ENCODE data around the gene SCN1A.
"Not testable (repeated sequence)": the region's sequence is repeated elsewhere in the genome, so short reads cannot be mapped to it uniquely, and the experiment has no call there.

SCN1A gene

DNA sequence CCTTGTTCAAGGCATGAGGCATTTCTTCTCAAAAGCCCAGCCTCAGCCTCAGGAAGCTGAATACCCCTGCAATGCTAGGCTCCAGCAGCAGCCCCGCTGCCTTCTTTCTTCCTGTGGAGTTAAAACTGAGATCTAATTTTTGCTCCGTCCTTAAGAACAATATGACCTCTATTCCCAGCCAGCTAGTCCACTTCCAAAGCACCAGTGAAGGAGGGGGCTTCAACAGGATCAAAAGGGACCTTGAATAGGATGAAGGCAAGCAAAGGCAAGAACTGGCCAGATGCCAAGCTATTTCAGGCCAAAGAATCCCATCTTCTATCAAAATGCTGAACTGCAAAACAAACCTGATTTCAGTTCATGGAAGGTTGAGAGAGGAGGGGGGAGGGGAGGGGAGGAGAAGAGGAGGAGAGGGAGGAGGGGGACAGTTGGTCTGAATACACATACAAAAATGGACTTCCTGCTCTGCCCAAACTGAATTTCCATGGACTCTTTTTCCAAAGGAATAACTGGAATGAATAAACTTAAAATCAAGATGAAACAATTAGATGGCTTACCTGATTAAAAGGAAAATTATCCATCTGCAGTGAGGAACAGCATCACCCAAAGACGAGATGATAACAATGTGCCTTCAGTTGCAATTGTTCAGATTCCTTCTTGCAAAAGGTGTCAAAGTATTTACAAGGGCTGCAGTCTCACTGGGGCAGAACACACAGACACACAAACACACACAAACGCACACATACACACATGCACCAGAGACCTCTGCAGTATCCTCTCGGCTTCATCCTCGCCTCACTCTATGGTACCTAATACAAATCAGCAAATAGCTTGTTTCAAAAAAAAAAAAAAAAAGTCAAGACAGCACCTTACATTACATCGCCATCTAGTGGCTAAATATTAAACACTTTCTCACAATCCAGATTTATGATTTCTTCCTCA, at the start of gene SCN1A:
Gene SCN1A, minus strand, starts transcription at position 804 of the 939 bp plus-strand sequence. CDS start 54,399 bp downstream, outside the sequence.
- no peak for DNase-seq

DNA sequence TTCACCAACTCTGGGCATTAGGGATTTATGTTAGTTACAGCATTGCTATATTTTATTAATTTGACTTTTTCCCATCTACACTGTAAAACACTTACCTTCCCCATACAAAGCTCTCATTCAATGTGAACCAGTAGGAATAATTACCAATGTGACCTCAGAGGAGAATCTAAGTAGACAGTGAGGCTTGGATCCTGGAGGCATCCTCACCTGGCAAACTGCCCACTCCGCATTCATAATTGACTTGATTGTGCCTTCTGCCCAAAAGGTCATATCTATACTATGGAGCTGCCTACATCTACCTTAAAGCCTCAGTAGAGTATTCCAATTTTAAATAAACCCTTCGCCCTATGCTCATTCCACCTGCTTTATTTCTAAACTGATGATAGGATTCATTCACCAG, 45.4 kb upstream of the SCN1A start:
- DNase-seq, result no peak

DNA sequence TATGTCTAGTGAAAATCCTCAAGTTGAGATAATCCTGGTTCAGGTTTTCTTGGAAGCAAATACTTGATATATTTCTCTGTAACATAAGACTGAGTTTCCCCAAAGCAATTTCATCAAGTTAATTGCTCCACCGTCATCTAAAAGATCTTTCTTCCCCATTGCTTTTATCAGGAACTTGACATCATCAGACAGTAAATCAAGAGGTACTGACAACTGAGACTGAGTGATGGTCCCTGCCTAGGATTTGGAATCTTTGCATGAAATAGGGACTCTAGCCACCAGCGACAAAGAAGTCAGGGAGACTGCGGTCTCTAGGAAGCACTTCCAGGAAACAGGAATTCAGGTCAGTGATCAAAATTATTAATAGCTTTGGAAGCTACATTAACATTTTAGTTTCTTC, 43.4 kb upstream of the SCN1A start:
- DNase-seq, result no peak

DNA sequence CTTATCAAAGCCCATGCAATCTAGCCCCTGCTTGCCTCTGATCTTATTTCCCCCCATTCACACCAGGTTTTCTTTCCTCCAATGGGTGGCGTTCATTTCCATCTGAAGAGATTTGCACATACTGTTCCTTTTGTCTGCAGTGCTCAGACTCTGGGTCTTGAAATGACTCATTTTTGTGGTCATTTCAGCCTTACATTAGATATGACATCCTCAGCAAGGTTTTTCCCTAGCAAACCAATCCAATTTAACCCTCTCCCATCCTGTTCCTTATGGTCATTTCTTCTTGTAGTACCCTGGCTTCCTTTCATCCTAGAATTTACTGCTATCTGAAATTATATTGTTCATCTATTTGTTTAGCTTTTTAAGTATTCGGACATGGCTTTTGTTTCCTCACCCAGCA, 42.5 kb upstream of the SCN1A start:
- DNase-seq, result no peak

DNA sequence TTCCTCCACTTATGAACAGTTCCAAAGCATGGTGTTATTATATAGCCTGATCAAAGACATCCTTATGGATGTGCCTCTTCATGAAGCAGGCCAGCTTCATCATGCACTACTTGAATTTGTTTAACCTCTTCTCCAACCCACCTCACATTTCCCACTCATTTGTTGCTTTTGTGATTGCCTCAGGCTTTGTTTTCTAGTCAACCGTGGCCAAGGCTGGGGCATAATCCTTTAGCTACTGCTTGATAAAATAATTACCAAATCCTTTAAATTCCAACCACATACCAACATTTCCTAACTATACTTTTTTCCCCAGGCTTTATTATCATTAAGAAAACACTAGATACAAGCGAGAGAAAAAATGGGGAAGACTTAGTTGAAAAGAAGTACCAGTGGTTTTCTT, 39.6 kb upstream of the SCN1A start:
- no peak for DNase-seq

DNA sequence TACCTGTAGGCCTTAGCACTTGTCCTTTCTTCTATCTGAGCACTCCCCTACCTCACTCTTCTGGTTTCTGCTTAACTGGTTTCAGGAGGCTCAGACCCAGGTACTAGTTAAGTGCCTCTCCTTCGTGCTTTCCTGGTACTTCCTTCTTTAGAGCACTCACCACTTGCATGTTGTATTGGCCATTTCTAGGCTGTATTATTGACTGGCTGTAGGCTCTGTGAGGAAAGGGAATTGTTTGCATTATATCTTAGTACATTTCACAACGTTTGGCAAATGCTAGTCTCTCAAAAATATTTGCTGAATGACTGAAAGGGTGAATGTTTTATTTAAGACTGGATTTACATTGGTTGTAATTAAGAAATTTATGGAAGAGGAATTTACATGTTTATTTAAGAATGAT, 36.0 kb upstream of the SCN1A start:
- no peak for DNase-seq

DNA sequence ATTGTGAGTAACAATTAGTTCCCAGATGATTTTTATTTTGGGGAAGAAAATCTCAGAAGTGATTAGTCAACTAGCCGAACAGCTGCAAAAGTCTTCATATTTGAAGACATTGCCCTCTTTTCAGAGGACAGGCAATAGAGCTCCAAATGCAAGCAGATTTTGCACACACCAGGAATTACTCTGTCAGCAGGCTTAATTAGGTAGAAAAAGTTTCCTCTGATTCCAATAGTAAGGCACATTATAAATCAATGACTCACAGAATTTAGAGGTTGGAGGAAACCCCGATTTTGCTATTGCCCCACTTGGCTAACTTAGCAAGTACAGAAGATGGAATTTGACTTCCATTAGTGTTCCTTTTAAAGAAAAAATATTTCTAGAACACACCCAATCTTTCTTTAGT, 30.7 kb upstream of the SCN1A start:
- no peak for DNase-seq

DNA sequence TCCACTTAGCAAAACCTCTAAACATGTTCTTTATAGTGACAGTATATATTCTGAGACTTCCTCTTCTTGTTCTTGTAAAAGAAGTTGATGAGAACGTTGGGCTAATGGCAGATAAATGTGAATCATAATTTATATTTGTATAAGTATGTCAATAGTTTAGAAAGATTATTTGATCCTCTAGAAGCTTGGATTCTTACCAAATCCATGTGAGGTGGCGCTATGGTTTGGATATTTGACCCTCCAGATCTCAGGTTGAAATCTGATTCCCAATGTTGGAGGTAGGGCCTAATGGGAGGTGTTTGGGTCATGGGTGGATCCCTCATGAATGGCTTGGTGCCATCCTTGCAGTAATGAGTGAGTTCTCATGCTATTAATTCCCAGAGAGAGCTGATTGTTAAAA, 29.8 kb upstream of the SCN1A start:
- no peak for DNase-seq

DNA sequence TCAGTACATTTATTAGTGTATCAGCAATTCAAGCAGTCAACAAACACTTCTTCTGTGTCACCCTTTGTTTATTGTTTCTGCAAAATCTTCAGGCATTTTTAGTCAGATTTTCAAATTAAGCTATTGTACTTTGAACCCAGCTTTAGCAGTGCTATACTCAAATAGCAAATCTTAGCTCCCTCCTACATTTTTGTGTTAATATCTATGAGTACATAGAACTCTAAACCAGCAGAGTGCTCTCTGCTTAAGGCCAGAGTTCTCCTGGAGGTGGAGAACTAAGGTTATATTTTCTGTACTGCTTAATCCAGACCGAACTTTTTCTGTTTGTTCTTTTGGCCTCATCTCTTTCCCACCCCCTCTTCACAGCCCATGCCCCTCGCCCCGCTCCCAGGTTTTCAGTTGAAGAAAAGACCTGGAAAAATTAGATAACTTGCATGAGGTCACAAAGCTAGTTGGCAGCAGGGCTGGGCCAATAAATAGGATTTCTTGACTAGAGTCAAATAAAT, 29.2 kb upstream of the SCN1A start:
- DNase-seq, result no peak

DNA sequence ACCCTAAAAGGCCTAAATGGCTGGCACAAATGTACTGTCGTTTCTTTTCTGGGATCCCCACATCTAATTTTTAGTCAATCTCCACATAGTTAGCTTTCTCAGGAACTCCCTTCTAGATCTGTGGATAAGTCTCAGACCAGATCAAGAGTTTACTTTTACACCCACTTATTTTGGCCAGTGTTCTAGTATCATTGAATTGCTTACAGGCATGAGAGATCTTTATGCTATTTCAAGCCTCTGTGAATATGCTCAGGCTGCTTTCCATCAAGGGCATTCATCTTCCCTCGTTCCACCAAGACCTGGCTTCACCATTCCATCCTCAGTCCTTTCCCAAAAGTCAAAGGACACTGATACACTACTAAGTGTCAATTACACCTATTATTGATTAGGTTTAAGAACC, 27.8 kb upstream of the SCN1A start:
- no peak for DNase-seq

DNA sequence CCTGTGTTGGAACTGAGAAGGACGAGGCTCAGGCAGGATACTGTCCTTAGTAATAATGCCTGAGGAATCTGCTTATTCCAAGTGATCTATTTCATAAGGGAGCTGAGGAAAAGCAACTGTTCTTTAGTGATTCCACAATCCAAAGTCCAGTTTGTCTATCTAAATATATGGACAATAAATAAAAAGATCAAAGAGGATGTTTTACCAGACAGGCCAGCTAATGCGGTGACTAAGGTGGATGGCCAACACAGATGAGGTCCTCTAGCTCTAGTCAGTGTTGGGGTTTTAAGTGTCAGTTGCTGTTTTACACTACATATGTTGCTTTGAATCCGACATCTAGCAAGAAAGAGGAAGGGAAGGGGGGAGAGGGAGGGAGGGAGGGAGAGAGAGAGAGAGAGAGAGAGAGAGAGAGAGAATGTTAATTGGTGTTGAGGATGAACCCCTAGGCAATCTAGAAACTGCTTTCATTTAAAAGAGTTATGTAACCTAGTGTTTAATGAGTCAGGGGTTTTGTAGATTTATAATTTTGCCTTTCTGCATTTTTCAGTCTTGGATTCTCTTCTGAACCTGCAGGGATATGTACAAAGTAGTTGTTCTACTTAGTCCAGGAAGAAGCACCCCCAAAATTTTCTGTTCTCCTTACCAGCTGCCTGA, 27.0 kb upstream of the SCN1A start:
- DNase-seq, result no peak

DNA sequence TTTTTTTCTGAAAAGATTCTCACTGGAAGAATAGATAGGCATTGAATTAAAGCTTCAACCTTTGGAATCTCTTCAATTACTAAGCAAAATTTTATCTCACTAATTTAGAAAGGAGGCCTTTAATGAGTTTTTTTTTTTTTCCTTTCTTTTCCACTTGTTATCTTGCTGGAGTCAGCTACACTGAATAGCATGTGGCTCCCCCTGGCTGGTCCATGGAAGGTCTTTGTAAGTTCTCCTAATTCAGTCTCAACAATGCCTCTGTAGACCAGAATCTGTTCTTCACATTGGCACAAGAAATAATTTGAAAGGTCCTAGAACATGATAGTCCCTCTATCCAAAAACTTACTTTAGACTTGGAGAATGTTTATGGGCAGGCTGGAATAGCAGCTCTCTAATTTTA, 24.2 kb upstream of the SCN1A start:
- DNase-seq, result no peak

DNA sequence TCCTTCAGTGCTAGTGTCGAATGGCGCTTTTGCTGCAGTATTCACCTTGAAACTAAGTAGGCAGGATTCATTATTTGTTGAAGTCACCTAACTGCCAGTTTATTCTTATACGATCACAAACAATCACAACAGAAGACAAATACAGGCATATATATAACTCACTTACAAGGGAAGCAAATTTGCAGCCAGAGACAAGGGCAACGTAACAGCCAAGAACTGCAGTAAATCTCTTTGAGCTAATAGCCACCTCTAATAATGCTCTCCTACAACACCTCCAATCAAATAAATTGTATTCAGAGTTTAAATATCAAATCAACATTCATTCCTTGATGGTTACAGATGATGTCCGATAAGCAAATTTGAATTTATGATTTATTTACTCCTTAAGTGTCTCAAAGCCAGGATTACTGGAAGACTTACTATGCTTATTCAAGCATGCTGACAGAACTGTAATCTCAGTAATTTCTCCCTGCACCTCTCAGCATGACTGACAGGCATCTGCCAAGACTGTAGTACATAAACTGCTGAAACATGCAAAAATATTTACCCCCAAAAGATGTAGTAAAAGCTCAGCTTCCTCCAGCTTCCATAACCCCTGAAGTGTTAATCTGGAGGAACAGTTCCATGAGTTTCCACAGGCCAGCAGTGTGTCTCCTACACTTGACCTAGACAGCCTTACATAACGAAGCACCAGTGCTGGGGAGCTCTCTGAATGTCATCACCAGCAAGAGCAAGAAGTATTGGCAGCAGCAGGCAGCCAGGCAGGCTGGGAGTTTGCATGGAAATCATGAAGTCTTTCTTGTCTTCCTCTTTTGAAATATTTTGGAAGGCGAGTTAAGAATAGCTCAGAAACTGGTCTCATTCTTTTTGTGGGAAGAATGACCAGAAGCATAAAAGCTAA, 20.9 kb upstream of the SCN1A start:
- no peak for DNase-seq

DNA sequence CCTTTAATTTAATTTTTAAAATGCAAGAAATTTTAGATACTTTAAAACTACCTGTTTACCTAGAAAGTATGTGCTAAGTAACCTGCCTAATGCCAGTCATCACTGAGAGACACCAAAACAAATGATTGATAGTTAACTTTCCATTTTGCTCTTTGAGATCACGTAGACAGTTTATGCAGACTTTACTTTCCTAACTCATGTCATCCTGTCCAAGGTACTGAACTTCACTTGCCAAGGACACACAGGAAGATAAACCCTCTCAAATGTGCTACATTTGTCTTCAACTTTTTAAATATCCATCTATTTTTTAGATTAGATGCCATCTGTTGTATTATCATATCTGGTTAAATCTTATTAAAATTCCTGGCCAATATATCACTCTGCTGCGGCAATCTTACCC, 20.1 kb upstream of the SCN1A start:
- no peak for DNase-seq

DNA sequence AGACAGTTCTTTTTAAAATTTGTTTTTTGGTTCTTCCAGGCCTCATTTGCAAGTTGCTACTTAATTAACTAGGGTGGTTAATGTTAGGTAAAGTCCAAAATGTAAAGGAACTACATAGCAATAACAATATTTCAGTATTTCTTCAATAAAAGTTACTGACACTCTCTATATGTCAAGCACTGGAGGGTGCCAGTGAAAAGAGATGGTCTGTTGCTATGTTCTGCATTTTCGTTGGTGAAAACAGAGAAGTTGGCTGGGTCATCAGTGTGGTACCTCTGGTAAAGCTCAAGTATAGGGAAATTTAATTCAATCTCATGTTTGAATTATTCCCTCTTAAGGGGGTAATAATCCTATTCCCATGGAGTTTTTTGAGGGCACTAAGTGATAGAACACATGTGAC, 16.3 kb upstream of the SCN1A start:
- DNase-seq, result no peak

DNA sequence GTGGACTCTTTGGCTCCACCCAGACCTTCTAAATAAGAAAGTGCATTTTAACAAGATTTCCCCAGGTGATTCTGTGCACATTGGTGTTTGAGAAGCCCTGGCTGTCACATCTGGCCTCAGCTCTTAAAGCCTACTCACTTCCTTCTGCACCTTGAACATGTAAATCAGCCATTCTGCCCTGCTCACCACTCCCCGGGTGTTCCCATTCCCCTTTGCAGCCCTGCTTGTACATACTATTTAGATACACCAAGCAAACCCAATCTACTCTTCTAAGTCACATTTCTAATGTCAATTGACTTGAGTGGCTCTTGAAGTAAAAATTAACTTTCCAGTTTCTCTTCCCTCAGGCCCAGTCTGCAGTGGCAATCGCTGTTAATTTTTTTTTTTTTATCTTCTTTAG, 13.1 kb upstream of the SCN1A start:
- no peak for DNase-seq

DNA sequence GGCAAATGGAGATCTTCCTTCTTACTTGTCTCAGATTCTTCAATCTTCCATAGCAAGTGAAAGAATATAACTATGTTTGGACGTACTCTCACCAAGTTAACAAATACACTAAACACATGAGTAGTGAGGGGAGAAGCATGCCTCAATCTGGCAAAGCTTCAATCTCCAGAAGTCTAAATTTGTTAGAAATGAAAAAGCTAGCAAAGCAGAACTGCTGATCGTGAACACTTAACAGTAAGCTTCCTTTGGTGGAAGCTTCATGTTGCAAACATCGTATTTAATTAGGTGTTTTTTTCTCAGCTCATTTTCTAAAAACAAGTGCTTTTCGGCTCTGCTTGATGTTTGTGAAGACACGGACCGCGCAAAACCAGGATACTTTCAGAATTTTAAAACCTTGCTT, 12.7 kb upstream of the SCN1A start:
- DNase-seq, result no peak

DNA sequence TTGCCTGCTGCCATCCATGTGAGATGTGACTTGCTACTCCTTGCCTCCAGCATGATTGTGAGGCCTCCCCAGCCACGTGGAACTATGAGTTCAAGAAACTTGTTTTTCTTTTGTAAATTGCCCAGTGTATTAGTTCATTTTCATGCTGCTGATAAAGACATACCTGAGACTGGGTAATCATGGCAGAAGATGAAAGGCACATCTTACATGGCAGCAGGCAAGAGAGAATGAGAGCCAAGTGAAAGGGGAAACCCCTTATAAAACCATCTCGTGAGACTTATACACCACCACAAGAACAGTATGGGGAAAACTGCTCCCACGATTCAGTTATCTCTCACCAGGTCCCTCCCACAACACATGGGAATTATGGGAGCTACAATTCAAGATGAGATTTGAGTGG, 11.7 kb upstream of the SCN1A start:
- DNase-seq, result not testable (repeated sequence)

DNA sequence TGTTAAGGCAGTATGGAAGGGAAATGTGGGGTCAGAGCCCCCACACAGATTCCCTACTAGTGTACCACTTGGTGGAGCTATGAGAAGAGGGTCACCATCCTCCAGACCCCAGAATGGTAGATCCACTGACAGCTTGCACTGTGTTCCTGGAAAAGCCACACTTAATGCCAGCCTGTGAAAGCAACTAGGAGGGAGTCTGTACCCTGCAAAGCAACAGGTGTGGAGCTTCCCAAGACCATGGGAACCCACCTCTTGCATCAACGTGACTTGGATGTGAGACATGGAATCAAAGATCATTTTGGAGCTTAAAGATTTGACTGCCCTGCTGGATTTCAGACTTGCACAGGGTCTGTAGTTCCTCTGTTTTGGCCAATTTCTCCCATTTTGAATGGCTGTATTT, 10.8 kb upstream of the SCN1A start:
- no peak for DNase-seq

DNA sequence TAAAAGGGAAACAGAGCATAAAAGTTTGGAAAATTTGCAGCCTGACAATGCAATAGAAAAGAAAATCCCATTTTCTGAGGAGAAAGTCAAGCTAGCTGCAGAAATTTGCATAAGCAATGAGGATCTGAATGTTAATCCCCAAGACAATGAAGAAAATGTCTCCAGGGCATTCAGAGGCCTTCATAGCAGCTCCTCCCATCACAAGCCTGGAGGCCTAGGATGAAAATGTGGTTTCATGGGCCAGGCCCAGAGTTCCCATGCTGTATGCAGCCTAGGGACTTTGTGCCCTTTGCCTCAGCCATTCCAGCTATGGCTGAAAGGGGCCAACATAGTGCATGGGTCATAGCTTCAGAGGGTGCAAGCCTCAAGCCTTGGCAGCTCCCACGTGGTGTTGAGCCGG, 10.3 kb upstream of the SCN1A start:
- DNase-seq, result no peak

DNA sequence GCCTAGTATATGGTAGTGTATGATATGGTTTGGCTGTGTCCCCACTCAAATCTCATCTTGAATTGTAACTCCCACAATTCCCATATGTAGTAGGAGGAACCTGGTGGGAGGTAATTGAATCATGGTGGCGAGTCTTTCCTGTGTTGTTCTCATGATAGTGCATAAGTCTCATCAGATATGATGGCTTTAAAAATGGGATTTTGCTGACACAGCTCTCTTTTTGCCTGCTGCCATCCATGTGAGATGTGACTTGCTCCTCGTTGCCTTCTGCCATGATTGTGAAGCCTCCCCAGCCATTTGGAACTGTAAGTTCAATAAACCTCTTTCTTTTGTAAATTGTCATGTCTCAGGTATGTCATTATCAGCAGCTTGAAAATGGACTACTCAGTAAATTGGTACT, 9.5 kb upstream of the SCN1A start:
- DNase-seq, result no peak

DNA sequence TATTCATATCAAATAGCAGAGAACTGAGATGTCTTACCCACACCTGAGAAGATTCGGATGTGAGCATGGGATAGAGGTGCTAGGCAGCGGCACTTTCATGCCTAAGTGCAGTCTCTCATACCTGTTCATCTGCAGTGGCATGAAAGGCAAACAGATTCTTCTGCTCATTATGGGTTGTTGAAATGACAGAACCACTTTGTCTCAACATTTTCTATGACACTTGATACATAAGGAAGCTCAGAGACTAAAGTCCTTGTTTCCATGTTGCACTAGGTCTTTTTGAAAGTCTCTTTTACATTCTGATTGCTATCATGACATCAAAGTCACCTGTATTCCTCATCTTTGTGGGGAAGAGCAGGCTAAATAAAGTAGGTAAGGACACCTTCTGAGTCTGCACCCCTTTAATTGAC, 8.0 kb upstream of the SCN1A start:
- no peak for DNase-seq

DNA sequence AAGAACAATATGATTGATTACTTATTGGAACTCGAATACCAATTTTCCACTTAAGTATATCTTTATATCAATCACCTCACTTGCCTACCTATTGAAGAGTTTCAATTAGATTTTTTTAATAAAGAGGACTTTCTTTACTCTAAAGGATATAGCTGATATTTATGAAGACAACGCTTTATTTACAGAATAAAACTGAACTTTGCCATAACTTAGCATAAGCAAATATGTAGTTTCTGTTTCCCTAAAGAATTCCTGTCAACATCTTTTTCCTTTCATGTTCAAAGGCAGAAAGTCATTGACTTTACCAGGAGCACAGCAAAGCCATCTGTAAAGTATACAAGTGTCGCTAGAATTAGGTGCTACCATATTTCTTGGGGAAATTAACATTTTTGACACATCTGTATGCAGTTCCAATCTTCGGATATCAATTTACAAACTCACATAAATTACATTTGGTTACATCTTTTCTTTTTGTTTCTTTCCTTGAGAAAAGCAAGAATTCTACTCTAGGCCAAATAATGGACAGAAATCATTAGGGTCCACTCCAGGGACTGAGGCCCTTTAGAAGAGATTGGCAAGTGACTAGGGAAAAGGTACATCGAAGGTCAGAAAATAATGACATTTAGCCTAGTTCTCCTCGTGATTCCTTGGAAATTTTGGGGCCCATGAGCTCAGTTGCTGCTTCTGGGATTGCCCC, 7.5 kb upstream of the SCN1A start:
- no peak for DNase-seq

All from right hindlimb (tissue), 1 donor.